ENCODE data around the gene KCNJ13.
"Not testable (repeated sequence)": the region's sequence is repeated elsewhere in the genome, so short reads cannot be mapped to it uniquely, and the experiment has no call there.

The KCNJ13 gene

DNA sequence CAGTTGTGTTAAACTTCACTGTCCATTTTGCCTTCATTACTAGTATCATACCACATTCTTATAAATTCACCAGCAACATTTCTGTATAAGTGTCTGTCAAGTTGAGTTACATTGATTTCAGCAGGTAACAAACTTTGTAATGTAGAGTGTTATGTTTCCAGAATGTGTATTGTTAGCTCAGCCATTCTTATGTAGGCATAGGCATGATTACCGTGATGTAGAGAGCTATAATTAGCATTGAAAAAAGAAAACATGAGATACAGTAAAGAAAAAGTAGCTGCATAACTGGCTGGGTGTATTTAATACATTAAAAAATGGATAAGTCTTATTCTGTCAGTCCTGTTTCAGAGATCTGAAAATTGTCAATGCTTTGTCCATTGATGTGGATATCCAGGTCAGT, 8.5 kb downstream of the KCNJ13 start:
- DNase-seq (ENCODE audit: low read depth), result no peak

DNA sequence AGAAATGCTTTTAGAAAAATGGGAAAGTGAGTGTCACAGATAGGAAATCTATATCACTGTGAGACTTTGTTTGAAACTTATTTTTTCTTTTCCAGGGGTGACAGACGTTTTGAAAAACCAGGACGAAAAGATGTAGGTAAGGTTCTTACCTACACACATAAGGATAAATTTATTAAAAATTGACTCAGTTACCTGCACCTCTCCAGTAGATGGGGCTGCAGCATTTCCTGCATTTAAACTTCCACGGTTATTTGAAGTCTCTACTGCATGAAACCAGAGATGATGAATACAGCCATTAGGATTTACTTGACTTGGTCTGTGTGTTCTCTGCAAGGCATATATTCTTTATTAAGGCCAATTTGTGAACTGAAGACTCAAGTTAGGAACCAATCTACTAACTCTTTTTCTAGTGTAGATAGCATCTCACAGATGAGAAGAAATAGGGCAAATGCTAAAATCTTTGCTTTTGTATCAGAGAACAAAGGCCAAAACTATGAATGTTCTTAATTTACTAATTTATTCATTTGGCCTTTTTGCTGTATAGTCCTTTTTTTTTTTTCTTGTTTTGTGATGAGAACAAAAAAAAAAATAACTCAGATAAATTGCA, 15.0 kb downstream of the KCNJ13 start:
- DNase-seq (ENCODE audit: low read depth), result no peak

DNA sequence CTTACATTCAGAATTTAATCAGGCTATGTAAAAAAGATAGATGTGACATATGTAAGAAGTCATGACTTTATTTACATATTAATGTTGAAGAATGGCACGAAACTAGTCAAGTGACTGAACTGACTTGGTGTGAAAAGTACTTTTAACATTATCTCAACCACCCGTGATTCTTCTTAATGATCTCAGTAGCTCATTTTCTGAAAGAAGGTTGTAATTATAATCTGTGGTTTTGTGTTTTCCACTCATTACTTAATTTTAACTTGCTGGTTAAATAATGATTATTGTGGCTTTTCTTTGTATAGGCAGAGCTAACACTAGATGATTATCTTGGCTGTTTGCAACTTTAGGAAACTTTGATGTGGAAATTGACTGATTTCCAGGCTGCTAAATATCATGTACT, 18.5 kb downstream of the KCNJ13 start:
- DNase-seq (ENCODE audit: low read depth), result no peak

DNA sequence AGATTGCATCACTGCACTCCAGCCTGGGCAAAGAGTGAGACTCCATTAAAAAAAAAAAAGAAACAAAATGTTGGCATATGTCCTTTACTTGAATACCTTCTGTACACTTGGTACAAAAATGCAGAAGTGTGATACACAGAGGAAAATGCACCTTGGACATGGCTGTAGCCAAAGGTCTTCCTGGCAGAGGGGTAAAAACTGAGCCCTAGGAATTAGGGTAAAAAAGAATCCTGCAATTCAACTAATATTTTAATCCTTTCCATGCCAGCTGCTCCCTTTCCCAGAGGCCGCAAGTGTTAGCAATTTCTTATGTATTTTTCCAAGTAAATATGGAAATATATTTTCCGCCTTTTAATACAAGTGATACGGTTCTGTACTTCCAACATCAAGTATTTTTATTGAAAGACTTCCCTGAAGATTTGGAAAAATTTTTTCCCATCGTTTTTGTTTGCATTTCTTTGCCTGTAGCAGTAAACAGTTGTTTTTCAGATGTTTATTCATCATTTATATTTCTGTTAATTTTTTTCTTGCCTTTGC, 26.2 kb downstream of the KCNJ13 start:
- DNase-seq (ENCODE audit: low read depth), result no peak

DNA sequence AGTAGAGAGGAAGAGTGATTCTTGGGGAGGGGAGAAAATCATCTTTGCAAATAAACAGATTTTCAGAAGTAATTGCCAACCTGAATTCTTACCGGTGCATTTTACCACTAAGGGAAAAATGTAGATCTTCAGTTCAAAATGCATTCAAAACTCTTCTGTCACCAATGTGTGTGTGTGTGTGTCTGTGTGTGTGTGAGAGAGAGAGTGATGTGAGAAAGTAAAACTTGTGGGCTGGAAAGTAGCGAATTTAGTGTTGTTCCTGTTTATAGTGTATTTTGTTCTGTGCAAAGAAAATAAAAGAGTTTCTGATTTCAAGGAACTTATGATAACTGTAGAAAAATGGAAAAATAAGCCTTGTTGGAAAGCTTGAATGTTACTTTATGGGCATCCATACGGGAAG, 27.0 kb downstream of the KCNJ13 start:
- DNase-seq (ENCODE audit: low read depth), result no peak

DNA sequence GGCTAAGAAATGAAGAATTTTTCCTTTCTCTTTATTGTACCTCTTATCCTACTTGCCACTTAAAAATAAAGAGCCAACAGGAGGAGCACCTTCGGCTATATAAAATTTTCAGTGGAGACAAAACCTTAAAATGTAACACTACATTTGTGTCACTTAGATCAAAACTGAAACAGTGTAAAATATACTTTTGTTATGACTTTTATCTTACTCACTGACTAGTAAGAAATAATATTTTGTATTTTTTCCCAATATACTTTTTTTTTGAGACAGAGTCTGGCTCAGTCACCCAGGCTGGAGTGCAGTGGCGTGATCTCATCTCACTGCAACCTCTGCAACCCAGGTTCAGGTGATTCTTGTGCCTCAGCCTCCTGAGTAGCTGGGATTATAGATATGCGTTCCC, 28.3 kb downstream of the KCNJ13 start:
- DNase-seq (ENCODE audit: low read depth), result no peak

DNA sequence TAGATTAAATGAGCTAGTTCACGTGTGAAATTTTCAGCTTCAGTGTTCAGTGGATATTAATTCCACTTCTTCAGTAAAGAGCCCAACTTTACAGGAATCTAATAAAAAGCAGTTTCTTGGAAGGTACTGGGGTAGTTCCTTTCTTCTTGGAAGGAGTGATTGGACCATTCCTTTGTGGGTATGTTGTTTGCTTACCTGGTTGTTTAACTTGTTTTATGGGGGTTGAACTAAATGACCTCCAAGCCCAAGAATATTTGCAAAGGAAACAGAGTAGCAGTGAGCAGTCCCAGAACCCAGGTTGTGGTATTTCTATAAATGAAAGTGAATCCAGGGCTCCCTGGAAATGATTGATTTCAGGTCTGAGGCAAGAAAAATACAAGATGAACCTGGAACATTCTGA, 31.4 kb downstream of the KCNJ13 start:
- no peak for DNase-seq (ENCODE audit: low read depth)

DNA sequence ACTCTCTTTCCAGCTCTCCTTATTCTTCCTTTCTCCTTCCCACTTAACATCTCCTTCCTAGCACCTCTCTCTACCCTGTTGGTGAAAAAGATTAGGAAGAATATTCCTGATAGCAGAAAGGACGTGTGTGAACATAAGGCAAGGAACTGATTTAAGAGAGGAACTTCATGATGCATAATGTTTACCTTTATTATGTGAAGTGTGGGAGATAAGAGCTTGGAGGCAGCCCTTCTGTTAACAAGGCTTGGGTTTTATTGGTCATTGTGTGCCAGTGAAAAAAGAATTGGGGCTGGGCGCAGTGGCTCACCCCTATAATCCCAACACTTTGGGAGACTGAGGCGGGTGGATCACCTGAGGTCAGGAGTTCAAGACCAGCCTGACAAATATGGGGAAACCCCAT, 34.4 kb downstream of the KCNJ13 start:
- no peak for DNase-seq (ENCODE audit: low read depth)

DNA sequence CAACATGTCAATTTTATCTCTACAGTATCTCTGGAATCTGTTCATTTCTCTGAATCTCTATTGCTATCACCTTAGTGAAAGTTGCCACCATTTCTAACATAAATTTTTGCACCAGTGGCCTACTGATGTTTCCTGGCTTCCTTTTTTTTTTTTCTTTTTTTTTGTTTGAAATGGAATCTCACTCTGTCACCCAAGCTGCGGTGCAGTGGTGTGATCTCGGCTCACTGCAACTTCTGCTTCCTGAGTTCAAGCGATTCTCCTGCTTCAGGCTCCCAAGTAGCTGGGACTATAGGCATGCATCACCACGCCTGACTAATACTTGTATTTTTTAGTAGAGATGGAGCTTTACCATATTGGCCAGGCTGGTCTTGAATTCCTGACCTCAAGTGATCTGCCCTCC, 35.1 kb downstream of the KCNJ13 start:
- no peak for DNase-seq (ENCODE audit: low read depth)

DNA sequence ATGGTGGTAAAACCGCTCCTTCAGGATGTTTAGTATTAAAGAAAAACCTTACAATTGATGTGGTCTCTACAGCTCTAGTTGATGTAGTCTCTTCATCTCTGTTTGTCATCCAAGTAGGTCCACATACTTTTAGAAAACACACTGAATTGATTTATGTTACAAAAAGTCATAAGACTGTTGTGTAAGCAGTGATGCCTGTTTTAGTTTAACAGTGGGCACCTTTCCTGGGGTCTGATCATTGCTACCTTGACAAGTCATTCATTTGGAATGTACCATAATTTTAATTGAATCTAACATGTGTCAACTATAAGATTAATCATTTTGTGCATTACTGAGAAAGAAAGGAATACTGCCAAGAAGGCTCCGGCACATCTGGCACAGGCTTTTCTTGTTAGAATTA, 44.9 kb downstream of the KCNJ13 start:
- DNase-seq (ENCODE audit: low read depth), result no peak

DNA sequence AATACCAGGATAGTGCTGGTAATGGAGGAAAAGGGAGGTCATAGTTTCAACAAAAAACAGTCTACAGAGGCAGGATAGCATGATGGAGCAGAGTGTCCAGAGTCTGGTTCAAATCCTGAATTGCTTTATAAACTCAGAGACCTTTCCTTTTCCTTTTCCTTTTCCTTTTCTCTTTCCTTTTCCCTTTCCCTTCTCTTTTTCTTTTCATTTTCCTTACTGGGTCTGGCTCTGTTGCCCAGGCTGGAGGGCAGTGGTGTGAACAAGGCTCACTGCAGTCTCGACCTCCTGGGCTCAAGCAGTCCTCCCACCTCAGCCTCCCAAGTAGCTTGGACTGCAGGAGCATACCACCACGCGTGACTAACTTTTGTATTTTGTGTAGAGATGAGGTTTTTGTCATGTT, 47.6 kb downstream of the KCNJ13 start:
- DNase-seq (ENCODE audit: low read depth), result no peak

DNA sequence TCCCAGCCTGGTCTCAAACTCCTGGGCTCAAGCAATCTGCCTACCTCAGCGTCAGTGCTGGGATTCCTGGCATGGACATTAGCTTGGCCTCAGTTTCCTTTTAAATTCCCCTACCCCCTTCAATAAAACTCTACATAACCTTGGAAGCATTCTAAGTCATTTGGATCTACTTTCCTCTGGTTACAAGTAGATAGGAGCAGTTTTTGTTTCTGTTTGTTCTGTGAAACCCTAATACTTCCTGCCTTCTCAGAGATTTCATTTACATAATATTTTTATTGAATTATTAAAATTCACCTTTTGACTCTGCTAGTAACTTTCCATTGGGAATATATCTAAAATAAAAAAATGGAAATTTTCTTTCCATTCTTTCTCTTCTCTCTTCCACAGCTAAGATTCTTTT, 53.3 kb downstream of the KCNJ13 start:
- DNase-seq (ENCODE audit: low read depth), result no peak

DNA sequence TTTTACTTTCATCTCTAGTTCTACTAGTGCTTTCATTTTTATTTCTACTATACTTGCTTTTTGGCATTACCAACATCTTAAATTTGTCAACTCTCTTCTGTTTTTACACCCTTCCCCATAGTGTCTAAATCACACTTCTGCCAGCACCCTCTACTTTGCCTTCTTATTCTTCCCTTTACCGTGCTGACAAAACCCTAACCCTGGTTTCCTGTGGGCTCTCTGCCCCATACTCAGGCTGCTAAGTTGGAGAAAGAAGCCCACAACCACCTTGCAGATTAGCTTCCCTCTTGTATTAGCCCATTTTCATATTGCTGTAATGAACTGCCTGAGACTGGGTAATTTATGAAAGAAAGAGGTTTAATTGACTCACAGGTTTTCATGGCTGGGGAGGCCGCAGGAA, 54.5 kb downstream of the KCNJ13 start:
- DNase-seq (ENCODE audit: low read depth), result no peak

DNA sequence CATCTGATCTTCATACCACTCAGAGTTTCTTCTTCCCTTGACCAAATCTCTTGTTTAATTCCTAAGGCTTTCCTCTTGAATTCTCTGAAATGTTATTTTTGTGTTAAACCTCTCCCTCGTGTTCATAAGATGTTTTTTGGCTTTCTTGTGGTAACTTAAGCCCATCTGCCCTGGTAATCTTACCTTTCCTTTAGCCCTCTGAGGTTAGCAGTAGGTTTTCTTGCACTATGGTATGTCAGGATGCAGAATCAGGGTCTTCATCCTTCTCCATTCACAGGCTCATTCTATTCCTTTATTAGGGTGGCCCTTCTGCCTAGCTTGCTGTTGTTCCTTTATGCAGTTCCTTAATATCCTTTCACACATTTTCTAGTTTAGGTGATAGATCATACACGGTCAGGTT, 55.1 kb downstream of the KCNJ13 start:
- DNase-seq (ENCODE audit: low read depth), result no peak

DNA sequence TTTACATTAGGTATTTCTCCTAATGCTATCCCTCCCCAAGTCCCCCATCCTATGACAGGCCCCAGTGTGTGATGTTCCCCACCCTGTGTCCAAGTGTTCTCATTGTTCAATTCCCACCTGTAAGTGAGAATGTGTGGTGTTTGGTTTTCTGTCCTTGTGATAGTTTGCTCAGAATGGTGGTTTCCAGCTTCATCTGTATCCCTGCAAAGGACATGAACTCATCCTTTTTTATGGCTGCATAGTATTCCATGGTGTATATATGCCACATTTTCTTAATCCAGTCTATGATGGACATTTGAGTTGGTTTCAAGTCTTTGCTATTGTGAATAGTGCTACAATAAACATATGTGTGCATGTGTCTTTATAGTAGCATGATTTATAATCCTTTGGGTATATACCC, 56.3 kb downstream of the KCNJ13 start:
- DNase-seq (ENCODE audit: low read depth), result not testable (repeated sequence)

Data from activated T-cell treated with anti-CD3 and anti-CD28 coated beads for 48 hours (primary cell).